Thymus (tissue), 11 donors: ENCODE data around the gene CRLF3. TPM values are rescaled to one million over a fixed set of nuclear protein-coding genes. Genes with fewer than 3 reads are reported as not detected.
"Not testable (repeated sequence)": the region's sequence is repeated elsewhere in the genome, so short reads cannot be mapped to it uniquely, and the experiment has no call there.

Source experiments
- DNase-seq, 9 donors: peaks; one replicate each; pipeline ENCODE4 v3.0.0-alpha.2; 2013; ENCODE audit warnings: low spot score in 9 of 9, low read depth in 6 of 9, missing footprints in 1 of 9
- H3K27ac ChIP-seq, 2 donors: one replicate each; pipeline ENCODE4 v1.5.1; 2013; ENCODE audit warnings: control low read depth in 1 of 2, low read depth in 1 of 2, low read length in 1 of 2, mild to moderate bottlenecking in 1 of 2, moderate library complexity in 1 of 2
- H3K27me3 ChIP-seq, 2 donors: one replicate each; pipeline ENCODE4 v1.5.1; 2013; ENCODE audit warnings: low read length in 1 of 2; ENCODE audit not compliant: control insufficient read depth in 2 of 2, insufficient read depth in 1 of 2
- H3K36me3 ChIP-seq, 2 donors: one replicate each; pipeline ENCODE4 v1.5.1; 2013; ENCODE audit warnings: low read length in 1 of 2, mild to moderate bottlenecking in 1 of 2, moderate library complexity in 1 of 2; ENCODE audit not compliant: control insufficient read depth in 2 of 2, insufficient read depth in 2 of 2
- H3K4me1 ChIP-seq, 2 donors: one replicate each; pipeline ENCODE4 v1.5.1; 2013; ENCODE audit warnings: low read length in 2 of 2; ENCODE audit not compliant: control insufficient read depth in 2 of 2, insufficient read depth in 2 of 2
- H3K4me3 ChIP-seq, 2 donors: one replicate each; pipeline ENCODE4 v1.5.1; 2013; ENCODE audit warnings: low read length in 2 of 2, control low read depth in 1 of 2, mild to moderate bottlenecking in 1 of 2
- H3K9me3 ChIP-seq, 2 donors: one replicate each; pipeline ENCODE4 v1.5.1; 2013; ENCODE audit warnings: low read length in 1 of 2, mild to moderate bottlenecking in 1 of 2; ENCODE audit not compliant: control insufficient read depth in 2 of 2, insufficient read depth in 1 of 2
- WGBS: extraction: QIAGEN DNeasy Blood & Tissue Kit; methylation state at CpG from one replicate; pipeline ENCODE4 v1.1.7; 2013; 5-methylcytosine and 5-hydroxymethylcytosine counted together
- polyA plus RNA-seq: library from polyadenylated mRNA; stranded (reverse); fragments of 200-250 nt; gene quantifications from one replicate; pipeline ENCODE4 v1.2.3, GENCODE V29; 2013
- total RNA-seq: library from RNA; stranded (reverse); fragments of 120-200 nt; gene quantifications from one replicate; pipeline ENCODE4 v1.2.4, GENCODE V29; 2013
- donor health status: healthy.

The CRLF3 gene
- total and polyA plus RNA-seq, 2 donors = 28.5 to 38.7 TPM

- Histone ChIP-seq H3K27me3 (no peaks in the 10 kb centered on the region), H3K4me1 (peaks cover 15 to 49% of the 10 kb centered on the region in 2 donors), H3K27ac (peak overlapping the region; percentile 75 to 81), H3K9me3 (peaks cover 0 to 12% of the 10 kb centered on the region in 2 donors), H3K36me3 (peaks cover 0 to 5% of the 10 kb centered on the region in 2 donors), H3K4me3 (peak overlapping the region; percentile 26 to 83)
- peak in 1 of 9 donors; percentile 45 for DNase-seq
- WGBS = 14% methylated on average over 9 of the region's 9 CpGs
These were observed 2.4 kb downstream of the CRLF3 start for GRCh38 chr17:30821871-30822723.

- peaks cover 15 to 44% of the 10 kb centered on the region in 2 donors for H3K4me1 ChIP-seq
- peaks cover 2 to 11% of the 10 kb centered on the region in 2 donors for H3K36me3 ChIP-seq
- no peaks in the 10 kb centered on the region for H3K27me3 ChIP-seq
- H3K4me3 ChIP-seq = peak overlapping the region in 1 of 2 donors; percentile 19
- peaks cover 0 to 12% of the 10 kb centered on the region in 2 donors for H3K9me3 ChIP-seq
- 36% methylated on average over 8 of the region's 8 CpGs for WGBS
- peak in 1 of 9 donors; percentile 56 for DNase-seq
- peak overlapping the region; percentile 83 to 91 for H3K27ac ChIP-seq
These were observed 4.4 kb downstream of the CRLF3 start for GRCh38 chr17:30819971-30820705.

- Histone ChIP-seq H3K27me3 (no peaks in the 10 kb centered on the region), H3K4me1 (peaks cover 11 to 31% of the 10 kb centered on the region in 2 donors), H3K27ac (no peak overlapping the region), H3K36me3 (peaks cover 3 to 11% of the 10 kb centered on the region in 2 donors), H3K9me3 (peaks cover 0 to 8% of the 10 kb centered on the region in 2 donors), H3K4me3 (no peak overlapping the region)
- 98% methylated on average over 7 of the region's 7 CpGs for WGBS
- DNase-seq = no peak
These were observed 8.3 kb downstream of the CRLF3 start for GRCh38 chr17:30816165-30816564.

- not testable (repeated sequence) for DNase-seq, H3K27ac ChIP-seq, H3K27me3 ChIP-seq, H3K9me3 ChIP-seq, H3K4me3 ChIP-seq
- peaks cover 2 to 31% of the 10 kb centered on the region in 2 donors for H3K4me1 ChIP-seq
- peaks cover 6 to 20% of the 10 kb centered on the region in 2 donors for H3K36me3 ChIP-seq
- WGBS = 98% methylated on average over 9 of the region's 9 CpGs
These were observed 9.6 kb downstream of the CRLF3 start for GRCh38 chr17:30814860-30815259.

- Histone ChIP-seq H3K36me3 (peaks cover 6 to 19% of the 10 kb centered on the region in 2 donors), H3K4me1 (peaks cover 6 to 32% of the 10 kb centered on the region in 2 donors)
- not testable (repeated sequence) for H3K9me3 ChIP-seq, DNase-seq, H3K4me3 ChIP-seq, H3K27me3 ChIP-seq, H3K27ac ChIP-seq
- WGBS = 92% methylated on average over 12 of the region's 12 CpGs
These were observed 10.3 kb downstream of the CRLF3 start for GRCh38 chr17:30814236-30814635.

- H3K27me3 ChIP-seq = no peaks in the 10 kb centered on the region
- DNase-seq = peak in 1 of 9 donors; percentile 15
- 72% methylated on average over 5 of the region's 5 CpGs for WGBS
- H3K4me1 ChIP-seq = peaks cover 6 to 37% of the 10 kb centered on the region in 2 donors
- no peaks in the 10 kb centered on the region for H3K9me3 ChIP-seq
- peaks cover 6 to 15% of the 10 kb centered on the region in 2 donors for H3K36me3 ChIP-seq
- H3K27ac ChIP-seq = peak overlapping the region; percentile 39 to 73
- no peak overlapping the region for H3K4me3 ChIP-seq
These were observed 12.0 kb downstream of the CRLF3 start for GRCh38 chr17:30812218-30813177.

GRCh38 chr17:30809867-30810266, 14.6 kb downstream of the CRLF3 start:
- Histone ChIP-seq H3K4me1 (peaks cover 6 to 46% of the 10 kb centered on the region in 2 donors), H3K4me3 (no peak overlapping the region), H3K27ac (peak overlapping the region; percentile 97 to 100), H3K9me3 (no peaks in the 10 kb centered on the region), H3K27me3 (no peaks in the 10 kb centered on the region), H3K36me3 (peaks cover 3 to 9% of the 10 kb centered on the region in 2 donors)
- WGBS = 93% methylated on average over 6 of the region's 6 CpGs
- DNase-seq = peak in 1 of 9 donors; percentile 18

- peak overlapping the region; percentile 97 to 100 for H3K27ac ChIP-seq
- WGBS = 28% methylated on average over 9 of the region's 9 CpGs
- peak overlapping the region in 1 of 2 donors; percentile 31 for H3K4me3 ChIP-seq
- no peaks in the 10 kb centered on the region for H3K27me3 ChIP-seq
- peak in 7 of 9 donors; percentile 70 to 93 (median 77) for DNase-seq
- H3K36me3 ChIP-seq = peaks cover 4 to 14% of the 10 kb centered on the region in 2 donors
- peaks cover 6 to 46% of the 10 kb centered on the region in 2 donors for H3K4me1 ChIP-seq
- no peaks in the 10 kb centered on the region for H3K9me3 ChIP-seq
These were observed 15.7 kb downstream of the CRLF3 start for GRCh38 chr17:30808785-30809286.
